Mononuclear cell (primary cell): ENCODE data around the gene TOM1L2. TPM values are rescaled to one million over a fixed set of nuclear protein-coding genes. Genes with fewer than 3 reads are reported as not detected.

Experiments
- H3K27me3 ChIP-seq: 2 replicates; pipeline ENCODE4 v1.6.0; 2011; ENCODE audit warnings: low read length, control low read depth; ENCODE audit not compliant: insufficient read depth
- H3K4me1 ChIP-seq: 2 replicates; pipeline ENCODE4 v1.5.1; 2011; ENCODE audit warnings: mild to moderate bottlenecking, low read length, control low read depth; ENCODE audit not compliant: insufficient read depth
- H3K4me3 ChIP-seq: 2 replicates; pipeline ENCODE4 v1.5.1; 2011; ENCODE audit warnings: mild to moderate bottlenecking, low read length, moderate library complexity
- H3K9me3 ChIP-seq: 2 replicates; pipeline ENCODE4 v1.5.1; 2011; ENCODE audit warnings: low read depth, mild to moderate bottlenecking, control low read depth, low read length
- total RNA-seq: library from RNA; depleted of rRNA; stranded (reverse); fragments of >200 nt; gene quantifications from one replicate; pipeline ENCODE4 v1.2.3, GENCODE V29; 2012

Gene TOM1L2
- total RNA-seq, 1 donor: 14.4 TPM

DNA sequence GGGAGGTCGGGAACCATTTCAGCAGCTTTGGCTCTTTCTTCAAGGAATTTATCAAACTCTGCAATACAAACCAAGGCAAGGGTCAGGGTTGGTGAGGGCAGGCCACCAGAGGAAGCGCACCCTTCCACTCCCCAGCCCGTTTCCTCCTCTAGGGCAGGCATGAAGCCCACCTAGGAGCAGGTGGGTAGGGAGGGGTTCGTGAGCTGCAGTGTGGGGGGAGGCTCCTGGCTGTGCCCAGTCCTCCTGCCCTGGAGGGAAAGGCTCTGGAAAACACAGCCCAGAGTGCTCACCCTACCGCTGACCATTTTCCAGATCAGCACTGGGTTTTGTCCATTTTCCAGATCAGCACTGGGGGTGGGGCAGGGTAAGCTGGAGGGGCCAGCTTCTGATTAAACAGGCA, 124.5 kb downstream of the TOM1L2 start:
- Histone ChIP-seq H3K4me1 (peaks cover 46% of the 10 kb centered on the region), H3K4me3 (no peak overlapping the region), H3K27me3 (no peaks in the 10 kb centered on the region), H3K9me3 (no peaks in the 10 kb centered on the region)

DNA sequence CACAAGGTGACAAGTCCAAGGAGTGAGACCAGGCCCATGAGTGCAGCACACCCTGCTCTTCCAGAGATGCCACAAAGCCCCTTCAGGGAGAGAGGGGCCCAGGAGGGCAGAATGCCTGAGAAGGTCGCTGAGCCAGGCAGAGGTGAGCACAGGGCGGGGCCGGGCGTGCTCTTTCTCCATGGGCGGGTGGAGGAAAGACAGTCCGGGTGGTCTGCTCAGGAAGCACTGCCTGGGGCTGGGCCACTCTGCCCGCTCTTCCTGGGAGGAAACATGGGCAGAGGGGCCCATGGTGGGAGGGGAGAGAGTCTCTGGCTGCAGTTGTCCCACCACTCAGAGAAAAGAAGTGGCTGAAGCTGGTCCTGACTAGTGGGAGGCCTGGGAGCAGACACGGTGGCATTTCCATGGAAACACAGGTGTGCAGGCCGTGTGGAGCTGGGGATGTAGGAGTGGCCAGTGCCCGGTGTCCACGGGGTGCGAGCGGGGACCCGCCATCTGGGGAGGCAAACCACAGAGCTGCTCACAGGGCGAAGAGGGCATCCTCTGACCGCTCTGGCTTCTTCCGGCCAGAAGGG, 125.0 kb downstream of the TOM1L2 start:
- Histone ChIP-seq H3K9me3 (no peaks in the 10 kb centered on the region), H3K4me1 (peaks cover 46% of the 10 kb centered on the region), H3K27me3 (no peaks in the 10 kb centered on the region), H3K4me3 (no peak overlapping the region)

DNA sequence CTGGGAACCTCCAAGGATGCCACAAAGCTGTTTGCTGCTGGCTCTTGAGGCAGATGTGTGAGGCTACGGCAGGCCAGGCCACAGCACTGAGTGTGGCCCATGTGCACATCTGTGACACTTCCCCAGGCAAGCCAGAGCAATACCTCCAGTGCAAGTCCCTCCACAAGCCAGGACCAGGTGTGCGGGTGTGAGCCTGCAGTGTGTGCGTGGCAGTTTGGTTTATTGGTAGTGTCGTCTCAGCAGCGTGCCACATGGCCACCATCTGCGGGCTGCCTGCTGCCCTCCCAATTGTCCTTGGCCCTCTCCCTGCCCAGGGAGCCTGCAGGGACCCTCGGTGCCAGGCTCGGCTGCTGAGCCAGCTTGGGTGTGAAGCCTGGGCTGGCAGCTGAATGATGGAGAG, 125.6 kb downstream of the TOM1L2 start:
- no peaks in the 10 kb centered on the region for H3K27me3 ChIP-seq
- H3K4me1 ChIP-seq: peaks cover 43% of the 10 kb centered on the region
- H3K4me3 ChIP-seq: no peak overlapping the region
- no peaks in the 10 kb centered on the region for H3K9me3 ChIP-seq

DNA sequence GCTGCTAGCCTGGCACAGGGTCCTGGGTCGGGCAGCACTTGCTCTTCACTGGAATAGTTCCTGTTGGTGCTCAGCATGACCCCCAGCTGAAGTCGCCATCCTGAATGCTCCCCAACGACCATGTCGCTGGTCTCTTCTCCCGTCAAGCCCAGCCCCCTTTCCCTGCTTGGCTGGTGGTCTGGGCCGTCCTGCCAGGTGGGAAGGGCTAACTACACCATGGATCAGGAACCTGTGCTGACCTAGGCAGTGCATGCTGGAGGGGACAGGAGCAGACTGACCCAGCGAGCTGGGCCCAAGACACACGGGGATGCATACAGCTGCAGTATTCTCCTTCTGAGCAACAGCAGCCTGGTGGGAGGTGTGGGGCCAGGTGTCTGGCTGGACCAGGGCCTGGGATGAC, 126.2 kb downstream of the TOM1L2 start:
- Histone ChIP-seq H3K4me1 (peaks cover 40% of the 10 kb centered on the region), H3K27me3 (no peaks in the 10 kb centered on the region), H3K4me3 (no peak overlapping the region), H3K9me3 (no peaks in the 10 kb centered on the region)

DNA sequence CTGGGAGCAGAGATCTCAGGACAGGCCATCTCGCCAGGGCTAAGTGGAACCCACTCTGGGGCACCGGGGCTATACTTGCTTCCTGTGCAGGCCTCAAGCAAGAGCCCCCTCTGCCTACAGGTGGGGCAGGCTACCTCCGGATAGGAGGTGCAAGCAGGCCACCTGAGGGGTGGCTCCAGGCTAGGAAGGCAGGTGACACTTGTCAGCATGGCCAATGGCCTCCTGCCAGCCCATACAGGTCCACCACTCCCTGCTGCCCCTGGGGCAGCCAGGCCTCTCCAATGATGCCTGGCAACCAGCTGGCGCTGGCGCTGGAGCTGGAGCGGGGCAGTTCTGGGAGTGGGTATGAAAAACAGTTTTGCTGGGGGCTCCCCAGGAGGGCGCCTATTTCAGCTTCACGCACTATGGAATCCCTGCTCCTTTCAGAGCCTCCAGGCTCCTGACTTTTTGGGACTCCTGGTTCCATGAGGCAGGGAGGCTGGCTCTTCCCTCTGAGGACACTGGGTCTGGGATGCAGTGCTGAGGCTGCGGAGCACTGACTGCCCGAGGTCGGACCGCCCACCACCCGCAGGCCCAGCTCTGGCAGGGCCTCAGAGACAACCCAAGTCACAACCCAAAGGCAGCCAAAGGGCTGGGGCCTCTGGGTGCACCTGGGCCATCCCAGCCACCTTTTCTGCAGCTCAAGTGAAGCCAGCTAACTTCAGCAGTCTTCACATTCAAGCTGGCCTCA, 127.0 kb downstream of the TOM1L2 start:
- H3K9me3 ChIP-seq: no peaks in the 10 kb centered on the region
- no peaks in the 10 kb centered on the region for H3K27me3 ChIP-seq
- peaks cover 39% of the 10 kb centered on the region for H3K4me1 ChIP-seq
- H3K4me3 ChIP-seq: no peak overlapping the region

DNA sequence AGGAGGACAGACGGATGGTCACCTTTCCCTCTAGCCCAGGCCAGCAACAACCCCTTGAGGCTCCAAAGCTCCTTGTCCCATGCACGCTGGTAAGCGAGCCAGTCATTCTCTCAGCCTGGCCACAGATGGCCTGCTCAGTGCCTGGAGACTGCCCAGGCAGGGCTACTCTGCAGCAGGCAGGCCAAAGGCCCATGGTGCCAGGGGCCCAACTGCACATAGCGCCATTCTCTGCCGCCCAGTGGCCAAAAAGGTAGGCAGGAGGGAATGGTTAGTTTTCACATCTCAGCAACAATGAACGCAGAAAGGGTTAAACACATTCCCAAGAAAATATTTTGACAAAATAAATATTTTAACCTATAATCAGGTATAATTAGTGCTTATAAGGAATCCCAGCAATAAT, 127.7 kb downstream of the TOM1L2 start:
- H3K9me3 ChIP-seq: no peaks in the 10 kb centered on the region
- H3K4me1 ChIP-seq: peaks cover 39% of the 10 kb centered on the region
- H3K27me3 ChIP-seq: no peaks in the 10 kb centered on the region
- H3K4me3 ChIP-seq: no peak overlapping the region

DNA sequence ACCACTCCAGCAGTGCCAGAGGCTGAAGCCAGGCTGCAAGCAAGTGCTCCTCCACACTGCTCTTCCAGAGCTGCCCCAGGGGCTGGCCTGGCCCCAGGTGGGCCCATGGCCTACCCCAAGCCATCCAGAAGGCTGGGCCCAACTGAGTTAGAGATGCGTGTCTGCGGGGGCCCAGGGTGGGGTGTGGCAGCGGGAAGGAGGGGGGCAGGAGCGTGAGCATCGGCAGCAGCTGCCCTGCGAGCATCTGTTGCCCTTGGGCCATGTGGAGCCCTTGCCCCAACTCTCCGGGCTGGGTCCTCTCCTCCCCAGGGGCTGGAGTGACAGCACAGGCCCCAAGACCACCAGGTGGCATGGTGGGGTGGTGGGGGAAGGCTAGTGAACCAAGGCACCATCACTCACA, 128.1 kb downstream of the TOM1L2 start:
- Histone ChIP-seq H3K9me3 (no peaks in the 10 kb centered on the region), H3K27me3 (no peaks in the 10 kb centered on the region), H3K4me3 (no peak overlapping the region), H3K4me1 (peaks cover 39% of the 10 kb centered on the region)

DNA sequence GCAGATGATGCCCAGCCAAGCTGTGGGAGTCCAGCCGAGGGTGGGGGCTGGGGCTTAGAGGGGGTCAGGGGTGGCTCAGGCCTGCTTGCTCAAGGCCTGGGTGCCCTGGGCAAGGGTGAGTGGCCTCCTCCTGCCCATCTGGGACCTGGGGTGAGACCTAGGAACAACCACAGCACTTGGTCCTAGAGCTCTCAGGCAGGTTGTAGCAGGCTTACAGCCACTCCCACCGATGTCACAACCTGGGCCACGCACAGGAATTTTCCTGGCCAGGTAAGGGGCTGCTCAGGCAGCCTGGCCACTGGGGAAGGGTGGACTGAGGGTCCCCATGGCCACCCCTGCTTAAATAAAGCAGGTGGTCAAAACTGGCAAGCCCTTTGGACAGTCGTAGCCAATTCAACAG, 129.1 kb downstream of the TOM1L2 start:
- no peaks in the 10 kb centered on the region for H3K27me3 ChIP-seq
- no peak overlapping the region for H3K4me3 ChIP-seq
- peaks cover 39% of the 10 kb centered on the region for H3K4me1 ChIP-seq
- no peaks in the 10 kb centered on the region for H3K9me3 ChIP-seq

DNA sequence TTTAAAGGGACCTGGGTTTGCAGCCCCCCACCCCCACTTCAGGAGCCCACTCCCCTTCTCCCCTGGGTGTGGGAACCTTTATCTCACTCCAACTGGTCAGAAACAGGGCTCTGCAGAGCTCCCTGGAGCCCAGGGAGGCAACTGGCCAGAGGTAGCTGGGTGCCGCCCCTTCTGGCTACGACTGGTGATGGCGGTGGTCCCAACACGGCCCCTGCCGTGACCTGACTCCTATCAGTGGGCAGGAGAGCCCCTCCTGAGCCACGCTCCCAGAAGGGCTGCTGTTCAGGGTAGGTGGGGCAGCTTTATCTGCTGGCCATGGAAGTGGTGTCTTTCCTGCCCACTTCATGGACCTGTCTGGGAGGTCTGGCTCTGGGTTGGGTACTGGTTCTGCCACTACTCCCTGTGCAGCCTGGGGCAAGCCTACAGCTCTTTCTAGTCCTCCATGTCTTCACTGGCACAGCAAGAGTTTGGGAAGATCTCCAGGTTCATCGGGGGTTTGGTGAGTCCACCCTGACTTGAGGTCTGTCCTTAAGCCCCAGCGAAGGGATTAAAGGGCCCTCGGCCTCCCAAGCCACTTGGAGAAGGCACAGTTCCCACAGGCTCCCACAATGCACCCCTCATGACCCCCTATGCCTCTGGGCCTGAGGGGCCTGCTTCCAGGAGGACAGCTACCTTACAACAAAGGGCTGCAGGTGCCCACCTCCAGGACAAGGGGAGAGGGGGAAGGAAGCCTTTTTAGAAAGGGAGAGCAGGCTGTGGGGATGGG, 129.9 kb downstream of the TOM1L2 start:
- no peaks in the 10 kb centered on the region for H3K9me3 ChIP-seq
- peaks cover 39% of the 10 kb centered on the region for H3K4me1 ChIP-seq
- no peak overlapping the region for H3K4me3 ChIP-seq
- no peaks in the 10 kb centered on the region for H3K27me3 ChIP-seq

DNA sequence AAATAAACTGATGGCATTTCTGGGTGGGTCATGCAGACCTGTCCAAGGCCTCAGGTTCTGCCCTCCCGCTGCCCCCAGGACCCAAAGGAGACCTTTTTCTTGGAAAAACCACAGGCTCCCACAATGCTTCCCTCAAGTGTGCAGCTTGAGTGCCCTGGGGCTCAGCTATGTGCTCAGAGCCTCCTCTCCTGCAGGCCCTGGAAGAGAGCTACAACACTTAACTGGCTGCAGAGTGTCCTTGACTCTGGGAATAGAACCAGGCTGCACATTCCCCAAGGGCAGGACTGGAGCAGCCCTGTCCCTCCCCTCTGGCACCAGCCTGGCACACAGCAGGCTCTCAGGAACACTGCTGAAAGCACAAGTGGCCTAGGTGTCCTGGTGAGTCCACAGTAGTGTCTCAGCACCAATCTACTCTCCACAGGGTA, 130.6 kb downstream of the TOM1L2 start:
- H3K27me3 ChIP-seq: no peaks in the 10 kb centered on the region

DNA sequence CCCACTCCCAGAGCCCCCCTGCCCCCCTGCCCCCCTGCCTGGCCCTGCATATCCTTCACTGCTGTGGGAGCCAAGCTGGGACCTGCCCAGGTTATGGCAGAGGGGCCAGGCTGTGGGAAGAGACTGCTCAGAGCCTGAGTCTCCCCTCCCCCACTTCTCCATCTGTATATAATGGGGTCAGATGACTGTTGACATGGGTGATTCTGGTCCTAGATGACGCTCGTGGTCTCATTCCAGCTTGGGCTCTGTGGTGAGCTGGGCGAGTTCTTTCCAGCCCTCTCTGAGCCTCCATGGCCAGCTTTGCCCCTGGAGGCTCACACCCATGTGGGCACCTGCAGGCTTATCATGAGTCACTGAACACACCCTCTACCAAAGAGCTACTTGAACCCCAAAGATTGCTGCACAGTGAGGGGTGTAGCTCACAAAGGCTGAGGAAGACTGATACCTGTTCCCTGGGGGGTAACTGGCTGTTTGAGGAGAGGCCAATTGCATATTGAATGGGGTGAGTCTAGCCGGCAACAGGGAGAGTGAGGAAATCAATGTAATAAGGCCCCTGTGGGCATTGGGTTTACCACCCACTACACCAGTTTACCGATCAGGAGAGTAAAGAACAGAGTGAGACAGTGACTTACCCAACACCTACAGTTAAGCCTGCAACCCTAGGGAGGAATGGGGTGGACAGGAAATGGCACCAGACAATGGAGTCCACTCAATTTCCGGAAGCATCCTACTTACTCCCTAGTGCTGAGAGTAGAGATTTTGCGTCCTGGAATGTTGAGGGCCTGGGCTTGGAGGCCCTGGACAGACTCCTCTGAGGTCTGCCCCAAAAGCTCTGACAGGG, 131.2 kb downstream of the TOM1L2 start:
- Histone ChIP-seq H3K4me1 (peaks cover 47% of the 10 kb centered on the region), H3K9me3 (no peaks in the 10 kb centered on the region), H3K27me3 (no peaks in the 10 kb centered on the region), H3K4me3 (no peak overlapping the region)

More for the DNA sequence above, 130.6 kb downstream of the TOM1L2 start:
- Histone ChIP-seq H3K4me3 (no peak overlapping the region), H3K4me1 (peaks cover 45% of the 10 kb centered on the region), H3K9me3 (no peaks in the 10 kb centered on the region)

DNA sequence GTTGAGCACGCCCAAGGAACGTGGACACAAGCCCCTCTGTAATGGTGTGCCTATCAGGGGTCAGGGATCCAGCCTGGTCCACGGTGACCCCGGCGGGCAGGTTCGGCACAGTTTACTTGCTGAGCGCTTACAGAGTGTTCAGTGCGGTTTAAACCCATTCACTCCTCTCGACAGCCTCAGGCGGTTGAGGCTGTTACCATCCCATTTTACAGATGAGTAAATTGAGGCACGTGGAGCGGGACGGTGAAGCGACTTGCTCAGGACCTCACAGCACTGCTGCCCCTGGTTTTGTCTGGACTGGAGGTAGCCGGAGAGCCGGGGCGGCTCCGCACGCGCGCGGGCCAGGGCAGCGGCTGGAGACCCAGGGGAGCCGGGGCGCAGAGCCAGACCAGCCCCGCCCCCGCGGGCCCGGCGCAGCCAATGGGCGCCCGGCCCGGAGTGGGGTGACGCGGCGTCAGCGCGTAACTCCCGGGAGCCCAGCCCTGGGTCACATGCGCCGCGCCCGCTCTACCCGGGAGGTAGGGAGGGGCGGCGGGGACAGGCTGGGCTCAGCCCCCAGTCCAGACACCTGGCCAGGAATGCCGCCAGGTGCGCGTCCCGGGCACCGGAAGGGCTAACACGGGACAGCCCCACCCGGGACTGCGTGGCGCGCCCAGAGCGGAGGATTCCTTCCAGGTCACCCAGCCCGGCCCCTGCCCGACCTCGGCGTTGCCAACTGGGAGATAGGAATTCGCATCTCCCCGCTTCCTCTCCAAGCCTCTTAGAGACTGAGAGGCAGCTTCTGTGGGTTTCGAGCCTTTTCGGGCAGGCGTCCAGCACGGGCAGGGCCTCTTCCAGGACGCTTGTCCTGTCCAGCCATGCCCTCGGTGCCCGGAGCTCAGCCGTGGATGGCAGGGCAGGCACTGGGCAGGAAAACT, 132.2 kb downstream of the TOM1L2 start:
- Histone ChIP-seq H3K27me3 (no peaks in the 10 kb centered on the region), H3K4me3 (peak overlapping the region; percentile 50), H3K4me1 (peaks cover 56% of the 10 kb centered on the region), H3K9me3 (no peaks in the 10 kb centered on the region)

DNA sequence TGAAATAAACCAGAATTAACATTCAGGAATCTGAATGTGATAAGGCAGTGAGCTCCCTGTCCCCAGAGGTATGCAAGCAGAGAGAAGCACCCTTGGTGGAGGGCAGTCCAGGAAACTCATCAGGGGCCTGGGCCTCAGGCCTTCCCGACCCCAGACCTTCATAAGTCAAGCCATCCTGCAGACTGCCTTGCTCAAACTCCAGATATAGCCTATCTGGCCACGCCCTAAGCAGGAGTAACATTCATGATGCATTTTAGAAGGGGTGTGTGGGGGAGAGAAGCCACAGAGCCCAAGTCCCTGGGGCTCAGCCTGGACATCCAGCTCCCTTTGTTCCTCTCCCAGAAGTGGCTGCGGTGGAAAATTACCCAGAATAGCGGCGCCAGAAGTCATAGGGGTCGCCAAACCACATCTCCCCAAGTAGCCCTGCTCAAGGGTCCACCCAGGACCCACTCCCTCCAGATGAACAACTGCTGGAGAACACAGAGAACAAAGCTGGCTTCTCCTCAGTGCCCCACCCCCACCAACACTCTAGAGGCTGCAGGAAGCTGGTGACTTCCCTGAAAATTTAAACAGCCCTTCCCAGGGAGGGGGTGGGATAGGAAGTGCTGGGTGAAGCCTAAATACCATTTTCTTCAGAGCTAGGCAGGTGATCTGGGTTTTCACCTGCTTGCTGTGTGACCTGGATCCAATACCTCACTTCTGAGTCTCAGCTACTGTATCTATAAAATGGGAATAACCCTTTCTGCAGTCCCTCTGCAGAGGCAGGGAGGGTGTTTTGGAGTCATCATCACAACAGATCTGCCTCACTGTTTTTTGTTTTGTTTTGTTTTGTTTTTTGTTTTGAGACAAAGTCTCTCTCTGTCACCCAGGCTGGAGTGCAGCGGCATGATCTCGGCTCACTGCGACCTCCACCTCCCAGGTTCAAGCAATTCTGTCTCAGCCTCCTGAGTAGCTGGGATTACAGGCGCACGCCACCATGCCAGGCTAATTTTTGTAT, 133.9 kb downstream of the TOM1L2 start:
- H3K4me3 ChIP-seq: no peak overlapping the region
- H3K9me3 ChIP-seq: no peaks in the 10 kb centered on the region
- H3K4me1 ChIP-seq: peaks cover 73% of the 10 kb centered on the region
- no peaks in the 10 kb centered on the region for H3K27me3 ChIP-seq
